ENCODE results near the gene KLC1.

GRCh38 chr14:103714063-103714724 is 85.2 kb downstream of the KLC1 start:
- TF ChIP-seq BHLHE40 (IDR thresholded peaks at IDR 0.05; ENCODE audit: low read depth, low read length) = no peak
- TF ChIP-seq EP300 (IDR thresholded peaks at IDR 0.05) = no peak

Measured in A549 (cell line).